DMS79 treated with DMSO at 0.1 percent for 48 hours (cell line): ENCODE results near the gene TMEM45A.

ENCODE experiments used
- DNase-seq: peaks from one replicate; lab custom pipeline; 2025; lab: John Stamatoyannopoulos, UW

The TMEM45A gene

GRCh38 chr3:100613721-100614390 lies 121.4 kb downstream of the TMEM45A start:
- DNase-seq, result no peak

- DNase-seq, result no peak
Measured at GRCh38 chr3:100614941-100615340, 122.5 kb downstream of the TMEM45A start.

GRCh38 chr3:100615684-100616083 lies 123.3 kb downstream of the TMEM45A start:
- no peak for DNase-seq

GRCh38 chr3:100621251-100621650 lies 128.8 kb downstream of the TMEM45A start:
- no peak for DNase-seq
